Calu3 (cell line): ENCODE measurements around the gene TMEM132D. TPM values are rescaled to one million over a fixed set of nuclear protein-coding genes. Genes with fewer than 3 reads are reported as not detected.

ENCODE experiments used
- BruUV-seq: library from RNA; stranded (reverse); fragments of 400-500 nt; replicated peaks from 2 replicates; lab custom pipeline; 2021; lab: Mats Ljungman, UMichigan
- CTCF ChIA-PET: fragments of 300-600 bp; sonication (Branson Sonifier 250); formaldehyde crosslinking; loops from one replicate; lab custom pipeline; 2022; ENCODE audit warnings: antibody characterized with exemption; lab: Charles Lee
- DNase-seq: peaks from one replicate; pipeline ENCODE4 v3.0.0; 2022
- H3K27ac Mint-ChIP-seq: one replicate; pipeline ENCODE4 v1.8.0; 2022; ENCODE audit warnings: mixed read lengths; ENCODE audit not compliant: unreplicated experiment
- H3K27me3 Mint-ChIP-seq: one replicate; pipeline ENCODE4 v1.8.0; 2022; ENCODE audit warnings: mixed read lengths; ENCODE audit not compliant: unreplicated experiment
- H3K36me3 Mint-ChIP-seq: one replicate; pipeline ENCODE4 v1.8.0; 2022; ENCODE audit warnings: mild to moderate bottlenecking, moderate library complexity, mixed read lengths; ENCODE audit not compliant: insufficient read depth, unreplicated experiment
- H3K4me1 Mint-ChIP-seq: one replicate; pipeline ENCODE4 v1.8.0; 2022; ENCODE audit warnings: mild to moderate bottlenecking, low read depth, mixed read lengths; ENCODE audit not compliant: unreplicated experiment
- H3K4me3 Mint-ChIP-seq: one replicate; pipeline ENCODE4 v1.8.0; 2022; ENCODE audit warnings: mild to moderate bottlenecking, low read depth, moderate library complexity, mixed read lengths; ENCODE audit not compliant: unreplicated experiment
- H3K9me3 Mint-ChIP-seq: one replicate; pipeline ENCODE4 v1.8.0; 2022; ENCODE audit warnings: low read depth, mixed read lengths; ENCODE audit not compliant: unreplicated experiment
- CTCF ChIP-seq: fragments of 200-600 bp; IDR thresholded peaks from one replicate; pipeline ENCODE4 v1.8.0; 2022; ENCODE audit warnings: antibody characterized with exemption; ENCODE audit not compliant: unreplicated experiment
- intact Hi-C: fragments of 100-400 bp; cut with micrococcal nuclease; formaldehyde crosslinking; loops from one replicate; pipeline ENCODE4 v1.10.0; 2022; ENCODE audit not compliant: unreplicated experiment
- total RNA-seq: library from RNA; stranded (reverse); gene quantifications from 2 replicates; pipeline ENCODE4 v1.2.3, GENCODE V29; 2022

Gene TMEM132D
- total RNA-seq, 1 experiment from 2014 or later, result not detected

GRCh38 chr12:129160282-129160681 is 743.5 kb downstream of the TMEM132D start:
- intact Hi-C loops, result no loop called here
- no TSS peak for BruUV-seq
- CTCF ChIA-PET, result no interaction called here

GRCh38 chr12:129152351-129153104 is 751.3 kb downstream of the TMEM132D start:
- Mint-ChIP-seq H3K9me3 (peaks cover 9% of the 10 kb centered on the region), H3K27ac (no peak overlapping the region), H3K36me3 (no peaks in the 10 kb centered on the region), H3K4me3 (no peak overlapping the region), H3K4me1 (no peaks in the 10 kb centered on the region), H3K27me3 (no peaks in the 10 kb centered on the region)
- CTCF ChIA-PET, result no interaction called here
- no peak for TF ChIP-seq CTCF
- DNase-seq, result no peak
- no TSS peak for BruUV-seq
- intact Hi-C loops, result no loop called here

More at GRCh38 chr12:129160282-129160681, 743.5 kb downstream of the TMEM132D start:
- no peak for TF ChIP-seq CTCF
- H3K27me3 Mint-ChIP-seq, result no peaks in the 10 kb centered on the region
- DNase-seq, result no peak
- H3K36me3 Mint-ChIP-seq, result no peaks in the 10 kb centered on the region
- H3K27ac Mint-ChIP-seq, result no peak overlapping the region
- no peak overlapping the region for H3K4me3 Mint-ChIP-seq
- H3K4me1 Mint-ChIP-seq, result no peaks in the 10 kb centered on the region
- H3K9me3 Mint-ChIP-seq, result peaks cover 10% of the 10 kb centered on the region

DNA sequence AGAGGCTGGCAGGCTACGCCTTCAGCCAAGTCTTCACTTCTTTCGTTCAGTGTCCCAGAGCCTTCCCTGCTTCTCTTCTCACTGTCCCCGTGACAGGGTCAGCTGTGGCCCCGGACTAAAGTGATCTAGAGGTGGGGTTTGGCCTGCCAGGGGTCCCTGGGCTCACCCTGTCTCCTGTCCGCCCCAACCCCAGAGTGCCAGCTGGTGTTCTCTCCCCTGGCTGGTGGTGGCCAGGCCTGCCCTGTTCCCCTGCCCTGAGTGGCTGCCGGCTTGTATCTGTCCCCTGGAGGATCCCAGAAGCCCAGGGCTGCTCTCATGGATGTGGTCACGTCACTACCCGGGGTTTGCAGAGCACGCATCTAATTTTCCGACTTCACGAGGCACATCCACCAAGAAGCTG is 753.1 kb downstream of the TMEM132D start:
- CTCF ChIA-PET, result no interaction called here
- Mint-ChIP-seq H3K4me1 (no peaks in the 10 kb centered on the region), H3K36me3 (no peaks in the 10 kb centered on the region)

DNA sequence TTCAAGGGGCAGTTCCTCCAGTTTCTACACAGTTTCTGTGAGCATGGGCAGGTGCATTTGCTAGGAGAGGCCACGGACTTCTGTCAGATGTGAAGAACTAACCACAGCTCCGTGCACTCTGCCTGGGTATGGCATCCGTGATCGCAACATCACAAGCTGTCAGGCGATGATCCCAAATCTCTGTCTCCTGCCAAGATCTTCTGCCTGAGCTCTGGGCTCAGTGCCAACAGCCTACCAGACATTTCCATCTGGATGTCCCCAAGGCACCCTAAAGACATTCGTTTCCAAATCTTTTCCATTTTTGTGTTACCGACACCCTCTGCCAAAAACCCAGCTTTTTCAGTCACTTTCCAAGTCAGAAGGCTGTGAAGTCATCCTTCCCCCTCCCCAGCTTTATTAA is 758.4 kb downstream of the TMEM132D start:
- Mint-ChIP-seq H3K27ac (no peak overlapping the region), H3K9me3 (peaks cover 15% of the 10 kb centered on the region), H3K4me1 (no peaks in the 10 kb centered on the region), H3K27me3 (no peaks in the 10 kb centered on the region), H3K36me3 (no peaks in the 10 kb centered on the region), H3K4me3 (no peak overlapping the region)
- intact Hi-C loops, result no loop called here
- no peak for TF ChIP-seq CTCF
- no TSS peak for BruUV-seq
- DNase-seq, result no peak
- CTCF ChIA-PET, result interaction anchor here (0.7 kb wide), 1 partner anchor 16 kb away, joined by 3 read pairs; no protein-coding TSS in a partner anchor

More for the DNA sequence above, 753.1 kb downstream of the TMEM132D start:
- DNase-seq, result no peak
- TF ChIP-seq CTCF, result no peak
- Mint-ChIP-seq H3K4me3 (no peak overlapping the region), H3K27me3 (no peaks in the 10 kb centered on the region), H3K9me3 (peaks cover 12% of the 10 kb centered on the region), H3K27ac (no peak overlapping the region)
- no TSS peak for BruUV-seq
- intact Hi-C loops, result no loop called here
